NT2/D1 (cell line): ENCODE measurements around the gene SNX18.

Experiments
- YY1 ChIP-seq: IDR thresholded peaks from 2 replicates; pipeline ENCODE4 v1.6.1; 2011; ENCODE audit not compliant: insufficient read length, insufficient read depth
- ZNF274 ChIP-seq: IDR thresholded peaks from 2 replicates; pipeline ENCODE4 v1.6.1; 2011; ENCODE audit warnings: mild to moderate bottlenecking, low read depth, low read length

- TF ChIP-seq ZNF274, result no peak
- no peak for TF ChIP-seq YY1
Measured at GRCh38 chr5:54580997-54581811, 63.6 kb downstream of the SNX18 start.
